ENCODE data around the gene ZXDC. TPM values are rescaled to one million over a fixed set of nuclear protein-coding genes. Genes with fewer than 3 reads are reported as not detected.

The ZXDC gene
- polyA plus RNA-seq, 1 experiment = 9.5 TPM

DNA sequence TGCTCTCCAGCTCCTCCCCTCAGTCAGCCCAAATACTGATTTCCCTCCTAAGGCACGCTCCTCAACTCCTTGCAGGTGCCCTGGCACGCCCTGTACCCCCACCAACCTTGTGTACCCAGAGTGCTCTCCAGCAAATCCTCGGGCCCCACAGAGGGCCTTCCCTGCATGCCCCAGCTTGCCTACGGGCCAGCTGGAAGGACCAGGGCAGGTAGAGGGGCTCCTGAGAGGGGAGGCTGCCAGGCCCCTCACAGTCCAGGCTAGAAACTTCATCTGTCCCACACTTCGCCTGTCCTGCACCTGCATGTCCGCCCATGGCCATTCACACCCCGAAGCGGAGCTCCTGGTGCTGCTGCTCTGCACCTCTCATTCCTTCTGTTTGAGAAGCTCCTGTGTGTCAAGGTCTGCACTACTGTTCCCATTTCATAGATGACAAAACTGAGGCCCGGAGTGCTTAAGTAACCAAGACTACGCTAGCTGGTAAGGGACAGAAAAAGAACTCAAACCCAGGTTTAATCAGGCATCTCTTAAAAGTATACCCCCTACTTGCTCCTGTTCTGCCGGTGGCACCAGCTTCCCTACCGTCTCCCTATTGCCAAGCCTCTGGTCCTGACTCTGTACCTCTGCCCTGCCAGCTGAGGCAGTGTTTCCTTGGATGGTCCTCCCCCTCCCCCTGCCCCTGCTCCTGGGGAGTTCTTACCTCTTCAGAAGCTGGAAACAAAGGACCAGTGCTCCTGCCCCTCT, 35.6 kb downstream of the ZXDC start:
- ChIA-PET POLR2A (no interaction called here), CTCF (no interaction called here)
- Histone ChIP-seq H3K9me3 (ENCODE audit: control insufficient read depth, insufficient read depth, low read length) (no peaks in the 10 kb centered on the region; the same call in 1 of the 2 replicates), H3K27me3 (ENCODE audit: control insufficient read depth, insufficient read depth, low read length) (no peaks in the 10 kb centered on the region), H3K27ac (ENCODE audit: low read depth, low read length) (no peak overlapping the region), H3K4me3 (ENCODE audit: low read depth, low read length) (no peak overlapping the region)
- TF ChIP-seq CTCF (IDR thresholded peaks at IDR 0.05; ENCODE audit: low read depth, low read length) = no peak
- no peak for DNase-seq (ENCODE audit: low read depth, low spot score)

DNA sequence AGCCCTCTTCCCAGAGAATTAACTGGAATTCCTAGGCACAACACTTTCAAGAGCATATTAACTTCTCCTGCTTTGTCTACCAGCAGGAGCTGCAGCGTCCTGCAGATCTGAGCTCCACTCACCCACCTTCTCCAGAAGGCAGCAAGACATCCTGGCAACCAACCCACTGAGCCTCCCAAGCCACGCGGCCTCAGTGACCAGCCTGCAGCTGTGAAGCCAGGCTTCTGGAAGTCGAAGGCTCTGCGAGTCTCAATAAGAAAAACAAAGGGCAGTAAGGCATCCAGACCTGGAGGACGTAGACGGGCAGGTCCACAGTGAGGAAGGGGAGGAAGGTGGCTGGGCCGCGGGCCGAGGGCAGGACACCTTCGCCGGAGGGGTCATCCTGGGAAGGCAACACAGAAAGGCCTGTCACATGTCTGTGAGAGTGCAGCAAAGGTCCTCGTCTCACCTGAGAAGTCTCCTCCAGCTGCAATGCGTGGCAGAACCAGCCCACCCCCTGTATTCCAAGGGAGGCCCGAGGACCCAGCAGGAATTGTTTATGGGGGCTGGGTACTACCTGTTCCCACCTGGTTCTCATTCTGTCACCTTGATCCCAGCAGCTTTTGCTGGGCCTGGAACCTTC, 36.2 kb downstream of the ZXDC start:
- Histone ChIP-seq H3K27ac (ENCODE audit: low read depth, low read length) (no peak overlapping the region), H3K27me3 (ENCODE audit: control insufficient read depth, insufficient read depth, low read length) (no peaks in the 10 kb centered on the region), H3K4me3 (ENCODE audit: low read depth, low read length) (no peak overlapping the region), H3K9me3 (ENCODE audit: control insufficient read depth, insufficient read depth, low read length) (no peaks in the 10 kb centered on the region; the same call in 1 of the 2 replicates)
- no peak for DNase-seq (ENCODE audit: low read depth, low spot score)
- TF ChIP-seq CTCF (IDR thresholded peaks at IDR 0.05; ENCODE audit: low read depth, low read length) = no peak
- ChIA-PET CTCF (no interaction called here), POLR2A (no interaction called here)

DNA sequence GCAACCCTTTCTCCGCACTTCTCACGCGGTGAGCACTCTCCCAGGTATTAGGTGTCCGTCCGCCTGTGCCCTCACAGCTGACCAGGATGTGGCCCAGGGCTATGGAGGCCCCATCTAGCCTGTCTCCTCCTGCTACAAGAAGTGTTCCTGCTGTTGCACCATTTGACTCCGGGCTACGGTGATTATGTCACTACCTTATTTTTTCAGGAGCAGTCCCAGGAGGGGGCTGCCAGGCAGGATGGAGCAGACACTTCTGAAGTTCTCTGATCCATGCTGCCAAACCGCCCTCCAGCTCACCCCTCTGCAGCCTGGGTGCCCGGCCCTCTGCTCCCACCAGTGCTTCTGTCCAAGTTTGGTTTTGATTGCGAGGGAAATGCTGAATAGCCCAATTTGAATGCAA, 36.9 kb downstream of the ZXDC start:
- Histone ChIP-seq H3K4me3 (ENCODE audit: low read depth, low read length) (no peak overlapping the region), H3K27ac (ENCODE audit: low read depth, low read length) (no peak overlapping the region), H3K27me3 (ENCODE audit: control insufficient read depth, insufficient read depth, low read length) (no peaks in the 10 kb centered on the region), H3K9me3 (ENCODE audit: control insufficient read depth, insufficient read depth, low read length) (no peaks in the 10 kb centered on the region; the same call in 1 of the 2 replicates)
- no peak for DNase-seq (ENCODE audit: low read depth, low spot score)
- TF ChIP-seq CTCF (IDR thresholded peaks at IDR 0.05; ENCODE audit: low read depth, low read length) = no peak
- CTCF ChIA-PET = no interaction called here
- POLR2A ChIA-PET = no interaction called here

- H3K9me3 ChIP-seq (ENCODE audit: control insufficient read depth, insufficient read depth, low read length) = no peaks in the 10 kb centered on the region; the same call in 1 of the 2 replicates
- no peak overlapping the region for H3K27ac ChIP-seq (ENCODE audit: low read depth, low read length)
- POLR2A ChIA-PET = no interaction called here
- no peak for DNase-seq (ENCODE audit: low read depth, low spot score)
- no peak for TF ChIP-seq CTCF (IDR thresholded peaks at IDR 0.05; ENCODE audit: low read depth, low read length)
- H3K4me3 ChIP-seq (ENCODE audit: low read depth, low read length) = no peak overlapping the region
- CTCF ChIA-PET = interaction anchor here (0.5 kb wide), 1 partner anchor 49 kb away, joined by 3 read pairs; no protein-coding TSS in a partner anchor
- H3K27me3 ChIP-seq (ENCODE audit: control insufficient read depth, insufficient read depth, low read length) = no peaks in the 10 kb centered on the region
These were observed 37.5 kb downstream of the ZXDC start for GRCh38 chr3:126438186-126438585.

All from AG04450 (cell line).